OCI-LY3 (cell line): ENCODE data around the gene WDR38.

Experiments used
- H2AFZ ChIP-seq: fragments of 200-600, 300-600 bp; shearing (Covaris generic); 2 replicates; pipeline ENCODE4 v1.6.0; 2014; ENCODE audit warnings: antibody characterized with exemption, low read depth, low read length
- H3K27ac ChIP-seq: fragments of 200-600, 300-600 bp; sonication (generic); 2 replicates; pipeline ENCODE4 v1.5.1; 2014; ENCODE audit warnings: mild to moderate bottlenecking, low read length, moderate library complexity, mixed read lengths
- H3K27me3 ChIP-seq: fragments of 200-600, 300-600 bp; sonication (generic); 2 replicates; pipeline ENCODE4 v1.6.1; 2014; ENCODE audit warnings: low read depth, low read length, mixed read lengths
- H3K36me3 ChIP-seq: fragments of 200-600, 300-600 bp; sonication (generic); replicated peaks from 2 replicates; pipeline ENCODE3; 2014; ENCODE audit warnings: low read depth, low read length, mixed read lengths
- H3K4me1 ChIP-seq: fragments of 300-600, 200-600 bp; sonication (generic); 2 replicates; pipeline ENCODE4 v1.6.1; 2014; ENCODE audit warnings: low read length, mixed read lengths
- H3K4me2 ChIP-seq: fragments of 200-600, 300-600 bp; sonication (generic); 2 replicates; pipeline ENCODE4 v1.6.1; 2014; ENCODE audit warnings: low read length, mixed read lengths
- H3K4me3 ChIP-seq: fragments of 300-600, 200-600 bp; sonication (generic); 2 replicates; pipeline ENCODE4 v1.5.1; 2014; ENCODE audit warnings: antibody characterized with exemption, mild to moderate bottlenecking, low read length, moderate library complexity
- H3K79me2 ChIP-seq: fragments of 300-600, 200-600 bp; shearing (Covaris generic); 2 replicates; pipeline ENCODE4 v1.6.1; 2014; ENCODE audit warnings: mild to moderate bottlenecking, low read length, mixed read lengths
- H3K9ac ChIP-seq: fragments of 300-600, 200-600 bp; shearing (Covaris generic); 2 replicates; pipeline ENCODE4 v1.6.0; 2014; ENCODE audit warnings: mild to moderate bottlenecking, low read length, moderate library complexity
- H3K9me3 ChIP-seq: fragments of 200-600, 300-600 bp; shearing (Covaris generic); 2 replicates; pipeline ENCODE4 v1.6.1; 2014; ENCODE audit warnings: low read length, mixed read lengths; ENCODE audit not compliant: insufficient read depth
- H4K20me1 ChIP-seq: fragments of 200-600, 300-600 bp; sonication (generic); 2 replicates; pipeline ENCODE4 v1.6.1; 2016; ENCODE audit warnings: low read length, mixed read lengths; ENCODE audit not compliant: insufficient read depth
- EZH2phosphoT487 ChIP-seq: fragments of 200-600 bp; shearing (Covaris generic); IDR thresholded peaks from 2 replicates; pipeline ENCODE4 v1.6.1; 2018; ENCODE audit warnings: antibody characterized with exemption, mixed run types, low read depth
- TF ChIP-seq, protein P1 (sequence below): fragments of 200-600, 300-600 bp; sonication (generic); IDR thresholded peaks from 2 replicates; pipeline ENCODE4 v1.5.1; 2014; ENCODE audit warnings: antibody characterized with exemption, low read length, low read depth

WDR38 gene

DNA sequence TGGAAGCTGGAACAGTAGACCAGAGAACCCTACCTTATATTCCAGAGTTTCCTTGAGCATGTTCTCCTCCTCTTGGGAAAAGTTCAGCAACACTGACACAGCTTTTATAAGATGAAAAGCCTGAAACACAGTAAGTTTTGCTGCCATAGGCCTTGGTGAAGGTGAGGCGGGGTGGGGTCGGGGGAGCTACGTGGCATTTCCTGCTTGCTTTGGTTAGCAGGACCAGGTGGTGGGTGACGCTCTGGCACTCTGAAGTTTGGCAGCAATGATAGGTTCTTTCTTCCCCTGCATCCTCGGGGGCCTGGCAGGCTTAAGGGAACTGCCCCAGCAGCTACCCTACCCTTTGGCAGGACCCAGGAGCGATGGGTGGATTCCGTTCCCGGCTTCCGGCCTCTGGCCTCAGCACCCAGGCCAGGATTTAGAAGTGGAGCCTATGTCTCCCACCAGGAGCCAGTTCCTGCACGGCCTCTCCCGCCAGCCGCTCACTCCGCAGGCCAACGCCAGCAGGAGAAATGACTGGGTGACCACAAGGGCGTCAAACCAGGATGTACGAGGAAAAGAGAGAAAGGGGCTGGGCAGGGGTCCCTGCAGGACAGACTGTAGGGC, 28.0 kb downstream of the WDR38 start:
- no peak overlapping the region for H2AFZ ChIP-seq
- H4K20me1 ChIP-seq = peaks cover 15% of the 10 kb centered on the region
- peaks cover 26% of the 10 kb centered on the region for H3K36me3 ChIP-seq

DNA sequence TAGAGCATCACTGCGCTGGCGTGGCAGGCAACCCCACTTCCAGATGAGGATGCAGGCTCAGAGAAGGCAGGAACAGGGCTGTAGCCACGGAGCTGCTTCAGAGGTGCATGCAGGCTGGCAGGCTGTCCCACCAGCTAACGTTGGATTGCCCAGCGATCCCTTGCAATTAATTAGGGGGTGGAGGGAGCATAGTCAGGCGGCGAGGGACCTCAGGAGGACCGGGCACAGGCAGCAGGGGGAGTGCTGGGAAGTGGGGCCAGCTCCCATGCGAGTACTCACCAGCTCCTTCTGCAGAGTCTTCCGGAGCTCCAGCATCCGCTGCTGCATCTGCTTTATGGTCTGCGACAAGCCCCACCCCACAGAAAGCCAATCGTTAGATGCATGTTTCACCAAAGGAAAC, 29.0 kb downstream of the WDR38 start:
- Histone ChIP-seq H2AFZ (no peak overlapping the region), H3K4me2 (no peak overlapping the region), H4K20me1 (peaks cover 7% of the 10 kb centered on the region; the same call in 1 of the 2 replicates), H3K79me2 (0 out of 2 replicates have a peak, but pooled peaks cover under 1% of the 10 kb centered on the region), H3K9ac (no peak overlapping the region), H3K4me3 (no peak overlapping the region), H3K27ac (no peak overlapping the region), H3K27me3 (no peaks in the 10 kb centered on the region), H3K4me1 (peaks cover 6% of the 10 kb centered on the region), H3K9me3 (no peaks in the 10 kb centered on the region), H3K36me3 (peaks cover 18% of the 10 kb centered on the region)
- TF ChIP-seq, protein P1, sequence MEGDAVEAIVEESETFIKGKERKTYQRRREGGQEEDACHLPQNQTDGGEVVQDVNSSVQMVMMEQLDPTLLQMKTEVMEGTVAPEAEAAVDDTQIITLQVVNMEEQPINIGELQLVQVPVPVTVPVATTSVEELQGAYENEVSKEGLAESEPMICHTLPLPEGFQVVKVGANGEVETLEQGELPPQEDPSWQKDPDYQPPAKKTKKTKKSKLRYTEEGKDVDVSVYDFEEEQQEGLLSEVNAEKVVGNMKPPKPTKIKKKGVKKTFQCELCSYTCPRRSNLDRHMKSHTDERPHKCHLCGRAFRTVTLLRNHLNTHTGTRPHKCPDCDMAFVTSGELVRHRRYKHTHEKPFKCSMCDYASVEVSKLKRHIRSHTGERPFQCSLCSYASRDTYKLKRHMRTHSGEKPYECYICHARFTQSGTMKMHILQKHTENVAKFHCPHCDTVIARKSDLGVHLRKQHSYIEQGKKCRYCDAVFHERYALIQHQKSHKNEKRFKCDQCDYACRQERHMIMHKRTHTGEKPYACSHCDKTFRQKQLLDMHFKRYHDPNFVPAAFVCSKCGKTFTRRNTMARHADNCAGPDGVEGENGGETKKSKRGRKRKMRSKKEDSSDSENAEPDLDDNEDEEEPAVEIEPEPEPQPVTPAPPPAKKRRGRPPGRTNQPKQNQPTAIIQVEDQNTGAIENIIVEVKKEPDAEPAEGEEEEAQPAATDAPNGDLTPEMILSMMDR = no peak
- TF ChIP-seq EZH2phosphoT487 = no peak

More for the DNA sequence above, 28.0 kb downstream of the WDR38 start:
- Histone ChIP-seq H3K4me3 (no peak overlapping the region), H3K4me1 (peaks cover 6% of the 10 kb centered on the region), H3K9ac (no peak overlapping the region), H3K4me2 (no peak overlapping the region), H3K27me3 (no peaks in the 10 kb centered on the region), H3K27ac (no peak overlapping the region), H3K79me2 (peaks cover 5% of the 10 kb centered on the region; the same call in 1 of the 2 replicates), H3K9me3 (no peaks in the 10 kb centered on the region)
- TF ChIP-seq, protein P1 = no peak
- no peak for TF ChIP-seq EZH2phosphoT487

DNA sequence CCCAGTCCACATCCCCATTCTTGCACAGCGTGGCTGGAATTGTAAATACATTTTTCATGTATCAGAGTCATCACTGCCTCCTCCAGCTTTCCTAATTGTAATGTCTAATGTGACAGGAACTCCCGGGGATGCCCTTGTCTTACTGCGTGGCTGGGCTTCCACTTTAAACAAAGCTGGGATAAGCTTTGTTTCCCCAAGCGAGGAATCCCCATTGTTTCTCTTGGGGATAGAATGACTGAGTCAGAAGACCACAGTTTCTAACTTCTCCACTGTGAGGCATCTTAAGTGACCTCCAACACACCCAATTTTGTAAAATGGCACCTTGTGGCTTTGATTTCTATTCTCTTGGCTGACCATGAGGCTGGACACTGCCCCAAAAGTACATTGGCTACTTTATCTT, 31.1 kb downstream of the WDR38 start:
- Histone ChIP-seq H3K27ac (no peak overlapping the region), H2AFZ (no peak overlapping the region), H3K4me3 (no peak overlapping the region), H4K20me1 (0 out of 2 replicates have a peak, but pooled peaks cover 4% of the 10 kb centered on the region), H3K27me3 (no peaks in the 10 kb centered on the region), H3K79me2 (no peaks in the 10 kb centered on the region), H3K4me2 (no peak overlapping the region), H3K4me1 (peaks cover 6% of the 10 kb centered on the region), H3K9me3 (no peaks in the 10 kb centered on the region), H3K9ac (no peak overlapping the region), H3K36me3 (peaks cover 16% of the 10 kb centered on the region)
- TF ChIP-seq, protein P1 = no peak
- no peak for TF ChIP-seq EZH2phosphoT487

DNA sequence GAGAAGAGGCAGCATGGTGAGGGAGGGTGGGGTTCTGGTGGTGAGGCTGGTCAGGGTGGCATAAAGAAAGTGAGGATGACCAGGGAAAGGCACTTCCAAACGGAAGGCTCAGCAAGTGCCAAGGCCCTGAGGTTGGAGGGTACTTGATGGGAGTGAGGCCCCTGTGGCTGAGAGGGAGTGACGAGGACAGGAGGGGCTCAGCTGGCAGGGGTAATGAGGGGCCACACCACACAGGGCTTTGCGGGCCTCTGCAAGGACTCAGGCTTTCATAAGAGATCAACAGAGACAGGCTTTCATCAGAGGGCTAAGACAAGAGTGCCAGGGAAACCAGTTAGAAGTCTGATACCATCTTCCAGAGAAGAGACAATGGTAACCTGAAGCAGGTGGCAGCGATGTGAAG, 32.3 kb downstream of the WDR38 start:
- no peaks in the 10 kb centered on the region for H3K79me2 ChIP-seq
- no peaks in the 10 kb centered on the region for H4K20me1 ChIP-seq
- H3K4me3 ChIP-seq = no peak overlapping the region
- H3K4me2 ChIP-seq = no peak overlapping the region
- no peaks in the 10 kb centered on the region for H3K9me3 ChIP-seq
- H3K36me3 ChIP-seq = peaks cover 15% of the 10 kb centered on the region
- no peaks in the 10 kb centered on the region for H3K27me3 ChIP-seq
- peaks cover 1% of the 10 kb centered on the region for H3K4me1 ChIP-seq
- TF ChIP-seq EZH2phosphoT487 = no peak
- no peak overlapping the region for H3K9ac ChIP-seq
- H3K27ac ChIP-seq = no peak overlapping the region
- H2AFZ ChIP-seq = no peak overlapping the region
